ENCODE data around the gene GLI3.

The GLI3 gene

GRCh38 chr7:42059275-42059674 is 177.7 kb downstream of the GLI3 start:
- Histone ChIP-seq H3K27me3 (ENCODE audit: insufficient read depth, low read length) (no peaks in the 10 kb centered on the region), H3K4me1 (ENCODE audit: insufficient read depth, low read length) (no peaks in the 10 kb centered on the region), H3K36me3 (ENCODE audit: insufficient read depth, low read length) (peaks cover 3% of the 10 kb centered on the region), H2AFZ (ENCODE audit: low read depth, low read length) (no peak overlapping the region), H3K4me3 (ENCODE audit: low read length) (no peak overlapping the region), H3K9me3 (ENCODE audit: low read length) (no peaks in the 10 kb centered on the region)

- Histone ChIP-seq H3K36me3 (ENCODE audit: insufficient read depth, low read length) (peaks cover 11% of the 10 kb centered on the region), H3K4me3 (ENCODE audit: low read length) (no peak overlapping the region), H2AFZ (ENCODE audit: low read depth, low read length) (no peak overlapping the region), H3K9me3 (ENCODE audit: low read length) (no peaks in the 10 kb centered on the region), H3K27me3 (ENCODE audit: insufficient read depth, low read length) (no peaks in the 10 kb centered on the region), H3K4me1 (ENCODE audit: insufficient read depth, low read length) (no peaks in the 10 kb centered on the region)
Measured at GRCh38 chr7:42057331-42057730, 179.7 kb downstream of the GLI3 start.

GRCh38 chr7:42055171-42055570 is 181.8 kb downstream of the GLI3 start:
- Histone ChIP-seq H3K4me1 (ENCODE audit: insufficient read depth, low read length) (no peaks in the 10 kb centered on the region), H3K27me3 (ENCODE audit: insufficient read depth, low read length) (no peaks in the 10 kb centered on the region), H2AFZ (ENCODE audit: low read depth, low read length) (no peak overlapping the region), H3K4me3 (ENCODE audit: low read length) (no peak overlapping the region), H3K9me3 (ENCODE audit: low read length) (no peaks in the 10 kb centered on the region), H3K36me3 (ENCODE audit: insufficient read depth, low read length) (peaks cover 21% of the 10 kb centered on the region)

- Histone ChIP-seq H3K4me1 (ENCODE audit: insufficient read depth, low read length) (no peaks in the 10 kb centered on the region), H3K4me3 (ENCODE audit: low read length) (no peak overlapping the region), H2AFZ (ENCODE audit: low read depth, low read length) (no peak overlapping the region), H3K27me3 (ENCODE audit: insufficient read depth, low read length) (no peaks in the 10 kb centered on the region), H3K36me3 (ENCODE audit: insufficient read depth, low read length) (peaks cover 22% of the 10 kb centered on the region), H3K9me3 (ENCODE audit: low read length) (no peaks in the 10 kb centered on the region)
Measured at GRCh38 chr7:42053834-42054233, 183.2 kb downstream of the GLI3 start.

GRCh38 chr7:42049761-42050160 is 187.2 kb downstream of the GLI3 start:
- Histone ChIP-seq H2AFZ (ENCODE audit: low read depth, low read length) (no peak overlapping the region), H3K4me3 (ENCODE audit: low read length) (no peak overlapping the region), H3K36me3 (ENCODE audit: insufficient read depth, low read length) (peaks cover 51% of the 10 kb centered on the region), H3K9me3 (ENCODE audit: low read length) (no peaks in the 10 kb centered on the region), H3K4me1 (ENCODE audit: insufficient read depth, low read length) (no peaks in the 10 kb centered on the region), H3K27me3 (ENCODE audit: insufficient read depth, low read length) (no peaks in the 10 kb centered on the region)

GRCh38 chr7:42046483-42046882 is 190.5 kb downstream of the GLI3 start:
- no peaks in the 10 kb centered on the region for H3K27me3 ChIP-seq (ENCODE audit: insufficient read depth, low read length)
- H3K36me3 ChIP-seq (ENCODE audit: insufficient read depth, low read length), result peaks cover 68% of the 10 kb centered on the region
- H3K4me1 ChIP-seq (ENCODE audit: insufficient read depth, low read length), result no peaks in the 10 kb centered on the region
- H3K9me3 ChIP-seq (ENCODE audit: low read length), result no peaks in the 10 kb centered on the region
- H3K4me3 ChIP-seq (ENCODE audit: low read length), result no peak overlapping the region
- H2AFZ ChIP-seq (ENCODE audit: low read depth, low read length), result no peak overlapping the region

- Histone ChIP-seq H3K27me3 (ENCODE audit: insufficient read depth, low read length) (no peaks in the 10 kb centered on the region), H2AFZ (ENCODE audit: low read depth, low read length) (no peak overlapping the region), H3K36me3 (ENCODE audit: insufficient read depth, low read length) (peaks cover 67% of the 10 kb centered on the region), H3K4me3 (ENCODE audit: low read length) (no peak overlapping the region), H3K9me3 (ENCODE audit: low read length) (no peaks in the 10 kb centered on the region), H3K4me1 (ENCODE audit: insufficient read depth, low read length) (no peaks in the 10 kb centered on the region)
Measured at GRCh38 chr7:42045961-42046360, 191.0 kb downstream of the GLI3 start.

- no peaks in the 10 kb centered on the region for H3K9me3 ChIP-seq (ENCODE audit: low read length)
- H3K27me3 ChIP-seq (ENCODE audit: insufficient read depth, low read length), result no peaks in the 10 kb centered on the region
- H2AFZ ChIP-seq (ENCODE audit: low read depth, low read length), result no peak overlapping the region
- H3K36me3 ChIP-seq (ENCODE audit: insufficient read depth, low read length), result peaks cover 79% of the 10 kb centered on the region
- H3K4me3 ChIP-seq (ENCODE audit: low read length), result no peak overlapping the region
- H3K4me1 ChIP-seq (ENCODE audit: insufficient read depth, low read length), result no peaks in the 10 kb centered on the region
Measured at GRCh38 chr7:42039921-42040320, 197.1 kb downstream of the GLI3 start.

GRCh38 chr7:42035210-42035609 is 201.8 kb downstream of the GLI3 start:
- H3K4me1 ChIP-seq (ENCODE audit: insufficient read depth, low read length), result no peaks in the 10 kb centered on the region
- no peak overlapping the region for H3K4me3 ChIP-seq (ENCODE audit: low read length)
- H3K36me3 ChIP-seq (ENCODE audit: insufficient read depth, low read length), result peaks cover 69% of the 10 kb centered on the region
- no peaks in the 10 kb centered on the region for H3K27me3 ChIP-seq (ENCODE audit: insufficient read depth, low read length)
- H2AFZ ChIP-seq (ENCODE audit: low read depth, low read length), result no peak overlapping the region
- no peaks in the 10 kb centered on the region for H3K9me3 ChIP-seq (ENCODE audit: low read length)

GRCh38 chr7:42033480-42033879 is 203.5 kb downstream of the GLI3 start:
- H3K4me1 ChIP-seq (ENCODE audit: insufficient read depth, low read length), result no peaks in the 10 kb centered on the region
- H3K36me3 ChIP-seq (ENCODE audit: insufficient read depth, low read length), result peaks cover 67% of the 10 kb centered on the region
- no peak overlapping the region for H2AFZ ChIP-seq (ENCODE audit: low read depth, low read length)
- H3K4me3 ChIP-seq (ENCODE audit: low read length), result no peak overlapping the region
- no peaks in the 10 kb centered on the region for H3K9me3 ChIP-seq (ENCODE audit: low read length)
- H3K27me3 ChIP-seq (ENCODE audit: insufficient read depth, low read length), result no peaks in the 10 kb centered on the region

- Histone ChIP-seq H3K36me3 (ENCODE audit: insufficient read depth, low read length) (peaks cover 55% of the 10 kb centered on the region), H3K4me3 (ENCODE audit: low read length) (no peak overlapping the region), H2AFZ (ENCODE audit: low read depth, low read length) (no peak overlapping the region), H3K9me3 (ENCODE audit: low read length) (no peaks in the 10 kb centered on the region), H3K4me1 (ENCODE audit: insufficient read depth, low read length) (peaks cover 15% of the 10 kb centered on the region), H3K27me3 (ENCODE audit: insufficient read depth, low read length) (no peaks in the 10 kb centered on the region)
Measured at GRCh38 chr7:42029405-42029804, 207.6 kb downstream of the GLI3 start.

- Histone ChIP-seq H3K4me3 (ENCODE audit: low read length) (no peak overlapping the region), H3K4me1 (ENCODE audit: insufficient read depth, low read length) (peaks cover 34% of the 10 kb centered on the region), H3K9me3 (ENCODE audit: low read length) (no peaks in the 10 kb centered on the region), H3K36me3 (ENCODE audit: insufficient read depth, low read length) (peaks cover 51% of the 10 kb centered on the region), H2AFZ (ENCODE audit: low read depth, low read length) (no peak overlapping the region), H3K27me3 (ENCODE audit: insufficient read depth, low read length) (no peaks in the 10 kb centered on the region)
Measured at GRCh38 chr7:42027521-42027920, 209.5 kb downstream of the GLI3 start.

GRCh38 chr7:42026622-42027197 is 210.3 kb downstream of the GLI3 start:
- H2AFZ ChIP-seq (ENCODE audit: low read depth, low read length), result no peak overlapping the region
- H3K4me1 ChIP-seq (ENCODE audit: insufficient read depth, low read length), result peaks cover 39% of the 10 kb centered on the region
- H3K36me3 ChIP-seq (ENCODE audit: insufficient read depth, low read length), result peaks cover 53% of the 10 kb centered on the region
- no peaks in the 10 kb centered on the region for H3K27me3 ChIP-seq (ENCODE audit: insufficient read depth, low read length)
- H3K9me3 ChIP-seq (ENCODE audit: low read length), result no peaks in the 10 kb centered on the region
- no peak overlapping the region for H3K4me3 ChIP-seq (ENCODE audit: low read length)

GRCh38 chr7:42025635-42026375 is 211.2 kb downstream of the GLI3 start:
- H2AFZ ChIP-seq (ENCODE audit: low read depth, low read length), result no peak overlapping the region
- no peak overlapping the region for H3K4me3 ChIP-seq (ENCODE audit: low read length)
- H3K27me3 ChIP-seq (ENCODE audit: insufficient read depth, low read length), result no peaks in the 10 kb centered on the region
- no peaks in the 10 kb centered on the region for H3K9me3 ChIP-seq (ENCODE audit: low read length)
- peaks cover 39% of the 10 kb centered on the region for H3K4me1 ChIP-seq (ENCODE audit: insufficient read depth, low read length)
- peaks cover 49% of the 10 kb centered on the region for H3K36me3 ChIP-seq (ENCODE audit: insufficient read depth, low read length)

Measured in neuron (in vitro differentiated cells).